ENCODE results near the gene RPA1. TPM values are rescaled to one million over a fixed set of nuclear protein-coding genes. Genes with fewer than 3 reads are reported as not detected.

RPA1 gene
- total and polyA plus RNA-seq, 4 donors: 9.2 to 29.5 (median 11.9) TPM

DNA sequence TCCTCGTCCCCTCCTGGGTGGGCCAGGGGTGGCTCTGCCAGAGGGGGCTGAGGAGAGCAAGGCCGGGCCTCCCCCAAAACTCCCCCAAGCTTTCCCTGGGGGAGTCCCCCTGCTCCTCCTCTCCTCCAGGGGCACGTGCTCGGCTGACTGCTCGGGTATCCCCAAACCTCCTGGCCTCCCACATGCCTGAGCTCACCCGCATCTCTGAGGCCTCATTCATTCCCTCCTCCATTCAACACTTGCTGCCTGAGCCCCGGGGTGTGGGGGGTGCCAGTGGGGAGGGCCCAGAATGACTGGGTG, 112.2 kb downstream of the RPA1 start:
- no peak for DNase-seq (ENCODE audit: low spot score)
- Histone ChIP-seq H3K27me3 (ENCODE audit: control insufficient read depth in 4 of 4, insufficient read depth in 4 of 4, low read length in 3 of 4) (no peaks in the 10 kb centered on the region), H3K9ac (ENCODE audit: low read depth in 1 of 2, low read length in 2 of 2) (no peak overlapping the region), H3K4me3 (ENCODE audit: low read depth in 1 of 3, low read length in 3 of 3) (no peak overlapping the region), H3K36me3 (ENCODE audit: control insufficient read depth in 4 of 4, insufficient read depth in 3 of 4, low read depth in 1 of 4, low read length in 3 of 4) (no peaks in the 10 kb centered on the region), H3K4me1 (ENCODE audit: control insufficient read depth in 4 of 4, insufficient read depth in 4 of 4, low read length in 3 of 4) (peaks cover 0 to 24% (median 15%) of the 10 kb centered on the region in 4 donors), H3K27ac (ENCODE audit: low read depth in 1 of 2, low read length in 2 of 2) (no peak overlapping the region), H3K9me3 (ENCODE audit: control insufficient read depth in 4 of 4, low read length in 3 of 4) (no peaks in the 10 kb centered on the region)
- no peak for TF ChIP-seq RXRA (IDR thresholded peaks at IDR 0.05)
- TF ChIP-seq FOXA2 (IDR thresholded peaks at IDR 0.05): no peak
- TF ChIP-seq, protein P1, sequence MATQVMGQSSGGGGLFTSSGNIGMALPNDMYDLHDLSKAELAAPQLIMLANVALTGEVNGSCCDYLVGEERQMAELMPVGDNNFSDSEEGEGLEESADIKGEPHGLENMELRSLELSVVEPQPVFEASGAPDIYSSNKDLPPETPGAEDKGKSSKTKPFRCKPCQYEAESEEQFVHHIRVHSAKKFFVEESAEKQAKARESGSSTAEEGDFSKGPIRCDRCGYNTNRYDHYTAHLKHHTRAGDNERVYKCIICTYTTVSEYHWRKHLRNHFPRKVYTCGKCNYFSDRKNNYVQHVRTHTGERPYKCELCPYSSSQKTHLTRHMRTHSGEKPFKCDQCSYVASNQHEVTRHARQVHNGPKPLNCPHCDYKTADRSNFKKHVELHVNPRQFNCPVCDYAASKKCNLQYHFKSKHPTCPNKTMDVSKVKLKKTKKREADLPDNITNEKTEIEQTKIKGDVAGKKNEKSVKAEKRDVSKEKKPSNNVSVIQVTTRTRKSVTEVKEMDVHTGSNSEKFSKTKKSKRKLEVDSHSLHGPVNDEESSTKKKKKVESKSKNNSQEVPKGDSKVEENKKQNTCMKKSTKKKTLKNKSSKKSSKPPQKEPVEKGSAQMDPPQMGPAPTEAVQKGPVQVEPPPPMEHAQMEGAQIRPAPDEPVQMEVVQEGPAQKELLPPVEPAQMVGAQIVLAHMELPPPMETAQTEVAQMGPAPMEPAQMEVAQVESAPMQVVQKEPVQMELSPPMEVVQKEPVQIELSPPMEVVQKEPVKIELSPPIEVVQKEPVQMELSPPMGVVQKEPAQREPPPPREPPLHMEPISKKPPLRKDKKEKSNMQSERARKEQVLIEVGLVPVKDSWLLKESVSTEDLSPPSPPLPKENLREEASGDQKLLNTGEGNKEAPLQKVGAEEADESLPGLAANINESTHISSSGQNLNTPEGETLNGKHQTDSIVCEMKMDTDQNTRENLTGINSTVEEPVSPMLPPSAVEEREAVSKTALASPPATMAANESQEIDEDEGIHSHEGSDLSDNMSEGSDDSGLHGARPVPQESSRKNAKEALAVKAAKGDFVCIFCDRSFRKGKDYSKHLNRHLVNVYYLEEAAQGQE (IDR thresholded peaks at IDR 0.05): no peak
- no peak for TF ChIP-seq HNF4G (IDR thresholded peaks at IDR 0.05)
- TF ChIP-seq, protein P2, sequence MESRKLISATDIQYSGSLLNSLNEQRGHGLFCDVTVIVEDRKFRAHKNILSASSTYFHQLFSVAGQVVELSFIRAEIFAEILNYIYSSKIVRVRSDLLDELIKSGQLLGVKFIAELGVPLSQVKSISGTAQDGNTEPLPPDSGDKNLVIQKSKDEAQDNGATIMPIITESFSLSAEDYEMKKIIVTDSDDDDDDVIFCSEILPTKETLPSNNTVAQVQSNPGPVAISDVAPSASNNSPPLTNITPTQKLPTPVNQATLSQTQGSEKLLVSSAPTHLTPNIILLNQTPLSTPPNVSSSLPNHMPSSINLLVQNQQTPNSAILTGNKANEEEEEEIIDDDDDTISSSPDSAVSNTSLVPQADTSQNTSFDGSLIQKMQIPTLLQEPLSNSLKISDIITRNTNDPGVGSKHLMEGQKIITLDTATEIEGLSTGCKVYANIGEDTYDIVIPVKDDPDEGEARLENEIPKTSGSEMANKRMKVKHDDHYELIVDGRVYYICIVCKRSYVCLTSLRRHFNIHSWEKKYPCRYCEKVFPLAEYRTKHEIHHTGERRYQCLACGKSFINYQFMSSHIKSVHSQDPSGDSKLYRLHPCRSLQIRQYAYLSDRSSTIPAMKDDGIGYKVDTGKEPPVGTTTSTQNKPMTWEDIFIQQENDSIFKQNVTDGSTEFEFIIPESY (IDR thresholded peaks at IDR 0.05): no peak
- no peak for TF ChIP-seq GABPA (IDR thresholded peaks at IDR 0.05 in 1 of 2, conservative IDR thresholded peaks at IDR 0.05 in 1 of 2)
- TF ChIP-seq JUND (IDR thresholded peaks at IDR 0.05): no peak
- no peak for TF ChIP-seq NR2F2 (IDR thresholded peaks at IDR 0.05)
- no peak for TF ChIP-seq FOXA1 (IDR thresholded peaks at IDR 0.05)
- no peak for TF ChIP-seq HNF4A (conservative IDR thresholded peaks at IDR 0.05)
- no peak for TF ChIP-seq YY1 (IDR thresholded peaks at IDR 0.05)
- no peak for TF ChIP-seq RAD21 (IDR thresholded peaks at IDR 0.05)
- TF ChIP-seq, protein P3, sequence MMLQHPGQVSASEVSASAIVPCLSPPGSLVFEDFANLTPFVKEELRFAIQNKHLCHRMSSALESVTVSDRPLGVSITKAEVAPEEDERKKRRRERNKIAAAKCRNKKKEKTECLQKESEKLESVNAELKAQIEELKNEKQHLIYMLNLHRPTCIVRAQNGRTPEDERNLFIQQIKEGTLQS (IDR thresholded peaks at IDR 0.05): no peak
- TF ChIP-seq, protein P4, sequence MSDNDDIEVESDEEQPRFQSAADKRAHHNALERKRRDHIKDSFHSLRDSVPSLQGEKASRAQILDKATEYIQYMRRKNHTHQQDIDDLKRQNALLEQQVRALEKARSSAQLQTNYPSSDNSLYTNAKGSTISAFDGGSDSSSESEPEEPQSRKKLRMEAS (IDR thresholded peaks at IDR 0.05): no peak
- no peak for TF ChIP-seq SP1 (IDR thresholded peaks at IDR 0.05)
- TF ChIP-seq TAF1 (conservative IDR thresholded peaks at IDR 0.05): no peak
- WGBS: 89% methylated on average over 7 of the region's 7 CpGs

DNA sequence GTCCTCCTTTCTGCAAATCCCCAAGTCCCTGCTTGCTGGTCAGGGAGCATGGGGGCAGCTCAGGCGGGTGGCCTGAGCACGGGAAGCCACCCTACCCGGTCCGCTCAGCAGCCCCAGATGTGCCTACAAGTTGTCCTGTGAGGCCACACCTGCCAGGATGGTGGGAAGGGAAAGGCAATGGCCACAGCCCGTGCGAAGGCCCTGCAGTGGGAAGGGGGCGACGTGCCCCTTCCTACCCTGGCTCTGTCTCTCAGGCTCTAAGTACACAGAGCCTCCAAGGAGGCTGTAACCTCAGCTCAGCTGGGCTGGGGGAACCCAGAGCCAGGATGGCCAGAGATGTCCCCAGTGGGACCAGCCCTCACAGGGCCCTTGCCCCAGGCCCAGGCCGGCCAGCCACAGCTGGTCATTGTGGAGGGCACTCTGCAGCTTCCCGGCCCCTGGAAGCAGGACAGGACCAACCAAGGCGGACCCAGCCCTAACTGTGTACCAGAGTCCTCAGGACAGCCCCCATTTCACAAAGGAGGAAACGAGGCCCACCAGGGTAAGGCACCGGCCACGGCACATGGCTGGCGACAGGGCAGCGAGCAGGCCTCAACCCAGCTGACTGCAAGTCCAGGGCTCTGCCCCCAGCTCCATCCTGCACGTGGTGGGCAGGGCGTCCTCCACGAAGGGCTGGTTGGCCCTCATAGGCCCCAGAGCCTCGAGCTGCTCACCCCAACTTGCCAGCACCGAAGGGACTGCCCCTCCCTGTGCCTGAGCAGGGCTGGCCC, 113.0 kb downstream of the RPA1 start:
- DNase-seq (ENCODE audit: low spot score): no peak
- H3K27ac ChIP-seq (ENCODE audit: low read depth in 1 of 2, low read length in 2 of 2): no peak overlapping the region
- H3K9ac ChIP-seq (ENCODE audit: low read depth in 1 of 2, low read length in 2 of 2): no peak overlapping the region
- H3K9me3 ChIP-seq (ENCODE audit: control insufficient read depth in 4 of 4, low read length in 3 of 4): no peaks in the 10 kb centered on the region
- H3K4me1 ChIP-seq (ENCODE audit: control insufficient read depth in 4 of 4, insufficient read depth in 4 of 4, low read length in 3 of 4): peaks cover 0 to 31% (median 17%) of the 10 kb centered on the region in 4 donors
- no peaks in the 10 kb centered on the region for H3K36me3 ChIP-seq (ENCODE audit: control insufficient read depth in 4 of 4, insufficient read depth in 3 of 4, low read depth in 1 of 4, low read length in 3 of 4)
- WGBS: 93% methylated on average over 21 of the region's 21 CpGs
- H3K27me3 ChIP-seq (ENCODE audit: control insufficient read depth in 4 of 4, insufficient read depth in 4 of 4, low read length in 3 of 4): no peaks in the 10 kb centered on the region
- no peak for TF ChIP-seq RXRA (IDR thresholded peaks at IDR 0.05)
- no peak for TF ChIP-seq FOXA2 (IDR thresholded peaks at IDR 0.05)
- TF ChIP-seq EGR1 (IDR thresholded peaks at IDR 0.05; ENCODE audit: low read depth in 2 of 2): no peak
- no peak for TF ChIP-seq GABPA (IDR thresholded peaks at IDR 0.05 in 1 of 2, conservative IDR thresholded peaks at IDR 0.05 in 1 of 2)
- TF ChIP-seq NR2F2 (IDR thresholded peaks at IDR 0.05): no peak
- TF ChIP-seq FOXA1 (IDR thresholded peaks at IDR 0.05): no peak
- TF ChIP-seq HNF4A (conservative IDR thresholded peaks at IDR 0.05): no peak
- TF ChIP-seq, protein P3 (IDR thresholded peaks at IDR 0.05): no peak
- TF ChIP-seq TAF1 (conservative IDR thresholded peaks at IDR 0.05): no peak
- TF ChIP-seq, protein P1 (IDR thresholded peaks at IDR 0.05): no peak
- TF ChIP-seq SP1 (IDR thresholded peaks at IDR 0.05): no peak
- no peak for TF ChIP-seq HNF4G (IDR thresholded peaks at IDR 0.05)
- TF ChIP-seq RAD21 (IDR thresholded peaks at IDR 0.05): no peak
- no peak for TF ChIP-seq JUND (IDR thresholded peaks at IDR 0.05)
- no peak overlapping the region for H3K4me3 ChIP-seq (ENCODE audit: low read depth in 1 of 3, low read length in 3 of 3)
